ENCODE measurements around the gene EIF4G1. TPM values are rescaled to one million over a fixed set of nuclear protein-coding genes. Genes with fewer than 3 reads are reported as not detected.

EIF4G1 gene
- total and polyA plus RNA-seq, 2 experiments from 2014 or later: 166 to 275 TPM

GRCh38 chr3:184384342-184384741 lies 69.9 kb downstream of the EIF4G1 start:
- Histone ChIP-seq H3K4me1 (ENCODE audit: low read depth) (peaks cover 2% of the 10 kb centered on the region), H3K9me3 (ENCODE audit: low read depth) (no peaks in the 10 kb centered on the region), H3K4me3 (no peak overlapping the region), H3K27me3 (peaks cover 14% of the 10 kb centered on the region), H3K36me3 (no peaks in the 10 kb centered on the region), H3K27ac (no peak overlapping the region)
- no peak for TF ChIP-seq CTCF (IDR thresholded peaks at IDR 0.05; ENCODE audit: low read depth, low read length)
- DNase-seq (ENCODE audit: low read depth in 1 of 2, low spot score in 1 of 2): no peak

Other genes starting within 250 kb of the EIF4G1 start
- gene HTR3E, start 217.5 kb upstream of the EIF4G1 start, total RNA-seq: not detected in 2 replicates
- 0.15 TPM in 1 of 2 replicates, not detected in the other for gene HTR3E, start 217.5 kb upstream of the EIF4G1 start, polyA plus RNA-seq
- 38.2 and 82.1 TPM in 2 replicates for gene EIF2B5, start 179.2 kb upstream of the EIF4G1 start, total RNA-seq
- gene EIF2B5, start 179.2 kb upstream of the EIF4G1 start, polyA plus RNA-seq: 55.7 and 57.5 TPM in 2 replicates
- 96.3 and 135 TPM in 2 replicates for gene DVL3, start 159.2 kb upstream of the EIF4G1 start, total RNA-seq
- gene DVL3, start 159.2 kb upstream of the EIF4G1 start, polyA plus RNA-seq: 150 and 180 TPM in 2 replicates
- 399 and 408 TPM in 2 replicates for gene AP2M1, start 139.8 kb upstream of the EIF4G1 start, total RNA-seq
- gene AP2M1, start 139.8 kb upstream of the EIF4G1 start, polyA plus RNA-seq: 551 and 577 TPM in 2 replicates
- 50.2 and 50.7 TPM in 2 replicates for gene ABCF3, start 128.4 kb upstream of the EIF4G1 start, total RNA-seq
- gene ABCF3, start 128.4 kb upstream of the EIF4G1 start, polyA plus RNA-seq: 74.4 and 78.5 TPM in 2 replicates
- gene VWA5B2, start 85.0 kb upstream of the EIF4G1 start, total RNA-seq: 0.11 TPM in 1 of 2 replicates, not detected in the other
- gene VWA5B2, start 85.0 kb upstream of the EIF4G1 start, polyA plus RNA-seq: 0.40 TPM in 1 of 2 replicates, not detected in the other
- 40.2 and 48.8 TPM in 2 replicates for gene ALG3, start 65.6 kb upstream of the EIF4G1 start, total RNA-seq
- 52.4 and 69.1 TPM in 2 replicates for gene ALG3, start 65.6 kb upstream of the EIF4G1 start, polyA plus RNA-seq
- 4.3 and 12.8 TPM in 2 replicates for gene EEF1AKMT4, start 64.9 kb upstream of the EIF4G1 start, total RNA-seq
- gene EEF1AKMT4, start 64.9 kb upstream of the EIF4G1 start, polyA plus RNA-seq: 5.1 and 10.6 TPM in 2 replicates
- not detected in 2 replicates for gene CAMK2N2, start 53.1 kb upstream of the EIF4G1 start, total RNA-seq
- 0.27 TPM in 1 of 2 replicates, not detected in the other for gene CAMK2N2, start 53.1 kb upstream of the EIF4G1 start, polyA plus RNA-seq
- not detected in 2 replicates for gene ECE2, start 38.6 kb upstream of the EIF4G1 start, total RNA-seq
- not detected in 2 replicates for gene ECE2, start 38.6 kb upstream of the EIF4G1 start, polyA plus RNA-seq
- gene PSMD2, start 15.4 kb upstream of the EIF4G1 start, total RNA-seq: 314 and 456 TPM in 2 replicates
- 390 and 464 TPM in 2 replicates for gene PSMD2, start 15.4 kb upstream of the EIF4G1 start, polyA plus RNA-seq
- 22.1 and 34.3 TPM in 2 replicates for gene FAM131A, start 23.0 kb downstream of the EIF4G1 start, total RNA-seq
- 9.6 and 16.0 TPM in 2 replicates for gene FAM131A, start 23.0 kb downstream of the EIF4G1 start, polyA plus RNA-seq
- 13.1 and 18.4 TPM in 2 replicates for gene CLCN2, start 47.0 kb downstream of the EIF4G1 start, total RNA-seq
- 10.3 and 12.3 TPM in 2 replicates for gene CLCN2, start 47.0 kb downstream of the EIF4G1 start, polyA plus RNA-seq
- gene POLR2H, start 47.1 kb downstream of the EIF4G1 start, total RNA-seq: 112 and 122 TPM in 2 replicates
- 96.2 and 107 TPM in 2 replicates for gene POLR2H, start 47.1 kb downstream of the EIF4G1 start, polyA plus RNA-seq
- gene THPO, start 63.6 kb downstream of the EIF4G1 start, total RNA-seq: 3.0 and 3.1 TPM in 2 replicates
- 3.1 and 3.5 TPM in 2 replicates for gene THPO, start 63.6 kb downstream of the EIF4G1 start, polyA plus RNA-seq
- 16.0 and 33.0 TPM in 2 replicates for gene CHRD, start 65.4 kb downstream of the EIF4G1 start, total RNA-seq
- 10.8 and 20.4 TPM in 2 replicates for gene CHRD, start 65.4 kb downstream of the EIF4G1 start, polyA plus RNA-seq
- 132 and 170 TPM in 2 replicates for gene EPHB3, start 247.2 kb downstream of the EIF4G1 start, total RNA-seq
- 142 and 206 TPM in 2 replicates for gene EPHB3, start 247.2 kb downstream of the EIF4G1 start, polyA plus RNA-seq